K562 (cell line): ENCODE results near the gene RGMB. TPM values are rescaled to one million over a fixed set of nuclear protein-coding genes. Genes with fewer than 3 reads are reported as not detected.

Source experiments
- ATAC-seq: fragments of 200-7000 bp; cut with Tn5 transposase; 3 replicates; pipeline ENCODE4 v1.9.1; 2020; ENCODE audit warnings: moderate library complexity
- BruUV-seq: library from RNA; stranded (reverse); fragments of 400-500 nt; replicated peaks from 2 replicates; lab custom pipeline; 2021; lab: Mats Ljungman, UMichigan
- CTCF ChIA-PET: fragments of 300-600 bp; formaldehyde crosslinking; extraction: SDS; loops from one replicate; lab custom pipeline; 2021; ENCODE audit warnings: low intra/inter-chr PET ratio; lab: Yijun Ruan, JAX
- POLR2A ChIA-PET: fragments of 300-600, 350-650 bp; sonication (Branson Sonifier 250); formaldehyde crosslinking; extraction: SDS; loops from one replicate; lab custom pipeline; 2021; ENCODE audit warnings: antibody characterized with exemption, inconsistent platforms; lab: Yijun Ruan, JAX
- DNase-seq, 4 experiments: peaks; one replicate each; pipeline versions ENCODE4 v3.0.0 to v3.0.0-alpha.2; 2011 to 2018; ENCODE audit warnings: low spot score in 3 of 4, mixed read lengths in 3 of 4; ENCODE audit errors: extremely low read depth in 1 of 4
- FAIRE-seq: peaks from 2 replicates; lab custom pipeline; 2011; peaks lifted over from hg19 to GRCh38; lab: Jason Lieb, UNC
- H2AFZ ChIP-seq: 2 replicates; pipeline ENCODE4 v1.6.0; 2011; ENCODE audit warnings: low read depth, low read length, control low read depth, inconsistent platforms
- H3K27ac ChIP-seq: fragments of 200-600 bp; 3 replicates; pipeline ENCODE4 v1.8.0; 2011; ENCODE audit warnings: low read depth, mild to moderate bottlenecking, control low read depth, inconsistent platforms, low read length, moderate library complexity, mixed read lengths; ENCODE audit errors: extremely low read depth
- H3K27me3 ChIP-seq, 2 experiments: fragments of 300-600 bp in 1 of 2; 2 replicates in 1 of 2; 3 replicates in 1 of 2; pipeline versions ENCODE4 v1.6.0 to v1.8.0; 2011; ENCODE audit warnings: inconsistent platforms in 2 of 2, low read length in 2 of 2, mild to moderate bottlenecking in 1 of 2, mixed read lengths in 1 of 2, moderate library complexity in 1 of 2; ENCODE audit not compliant: control insufficient read depth in 2 of 2, insufficient read depth in 2 of 2
- H3K36me3 ChIP-seq: fragments of 300-600 bp; 3 replicates; pipeline ENCODE4 v1.8.0; 2011; ENCODE audit warnings: mild to moderate bottlenecking, low read length, inconsistent platforms; ENCODE audit not compliant: control insufficient read depth, insufficient read depth
- H3K4me1 ChIP-seq, 2 experiments: fragments of 200-600 bp in 1 of 2; replicated peaks in 1 of 2; 2 replicates in 1 of 2; 3 replicates in 1 of 2; pipeline versions ENCODE4 v1.5.1 to v1.8.0; 2011; ENCODE audit warnings: inconsistent platforms in 2 of 2, low read length in 2 of 2, mild to moderate bottlenecking in 1 of 2, mixed read lengths in 1 of 2, moderate library complexity in 1 of 2; ENCODE audit not compliant: control insufficient read depth in 2 of 2, insufficient read depth in 2 of 2
- H3K4me2 ChIP-seq: 2 replicates; pipeline ENCODE4 v1.6.1; 2011; ENCODE audit warnings: low read length, control low read depth, inconsistent platforms, mixed read lengths; ENCODE audit not compliant: insufficient read depth
- H3K4me3 ChIP-seq: fragments of 200-600 bp; sonication (generic), shearing (Covaris generic); 2 replicates; pipeline ENCODE4 v1.5.1; 2016; ENCODE audit warnings: control low read depth, inconsistent platforms
- H3K79me2 ChIP-seq: fragments of 200-600 bp; 3 replicates; pipeline ENCODE4 v1.8.0; 2011; ENCODE audit warnings: low read length, inconsistent platforms; ENCODE audit not compliant: control insufficient read depth, insufficient read depth
- H3K9ac ChIP-seq, 2 experiments: 2 replicates each; pipeline versions ENCODE4 v1.6.0 to v1.6.1; 2011; ENCODE audit warnings: low read depth in 2 of 2, low read length in 2 of 2, control low read depth in 1 of 2, inconsistent platforms in 1 of 2, mild to moderate bottlenecking in 1 of 2, mixed read lengths in 1 of 2; ENCODE audit not compliant: insufficient read depth in 1 of 2
- H3K9me1 ChIP-seq: one replicate; pipeline ENCODE4 v1.6.0; 2011; ENCODE audit warnings: inconsistent platforms, mild to moderate bottlenecking, low read length, moderate library complexity; ENCODE audit not compliant: control insufficient read depth, insufficient read depth
- H3K9me3 ChIP-seq: replicated peaks from 2 replicates; pipeline ENCODE4 v1.5.1; 2011; ENCODE audit warnings: low read depth, low read length, inconsistent platforms; ENCODE audit not compliant: control insufficient read depth, insufficient read depth
- H4K20me1 ChIP-seq: replicated peaks from 2 replicates; pipeline ENCODE4 v1.6.1; 2011; ENCODE audit warnings: low read length, inconsistent platforms, mixed read lengths; ENCODE audit not compliant: control insufficient read depth, insufficient read depth
- DIDO1 ChIP-seq: fragments of 450-650 bp; IDR thresholded peaks from 2 replicates; pipeline ENCODE4 v1.6.1; 2016; ENCODE audit warnings: low read depth, missing biosample characterization, missing genetic modification characterization
- SREBF1 ChIP-seq: fragments of 150-350 bp; IDR thresholded peaks from 2 replicates; pipeline ENCODE4 v1.6.1; 2014; ENCODE audit warnings: antibody characterized with exemption, low read depth, low read length, borderline replicate concordance
- ZBTB7A ChIP-seq: IDR thresholded peaks from 2 replicates; pipeline ENCODE4 v1.6.1; 2011; ENCODE audit warnings: low read depth, mild to moderate bottlenecking, low read length, moderate library complexity, borderline replicate concordance; ENCODE audit not compliant: control insufficient read depth
- ZNF644 ChIP-seq: fragments of 200-800 bp; sonication (Bioruptor generic); IDR thresholded peaks from 2 replicates; pipeline ENCODE4 v1.6.1; 2016; ENCODE audit warnings: low read depth, missing genetic modification characterization, missing compliant biosample characterization
- WGBS: fragments of 100-300 bp; shearing (Covaris generic); methylation state at CpG from one replicate; pipeline ENCODE4 v1.1.6; 2016; ENCODE audit warnings: low coverage, mixed read lengths; ENCODE audit not compliant: insufficient coverage; ENCODE audit errors: missing lambda C conversion rate; 5-methylcytosine and 5-hydroxymethylcytosine counted together
- in situ Hi-C: fragments of 300-500 bp; cut with MboI; formaldehyde crosslinking; loops from 4 replicates; pipeline ENCODE4 v1.15.0; 2018; ENCODE audit warnings: inconsistent platforms, mixed read lengths
- intact Hi-C: fragments of 100-400 bp; cut with micrococcal nuclease; formaldehyde crosslinking; loops from 2 replicates; pipeline ENCODE4 v1.14.2; 2022
- polyA plus RNA-seq, 8 experiments: library from polyadenylated mRNA; depleted of rRNA in 4 of 8; stranded (reverse) in 5 of 8; unstranded in 3 of 8; fragments of >200 nt; fragmentation: Nextera tagmentation in 2 of 8; fragmentation: Illumina TruSeq in 1 of 8; extraction: Ambion mirVana in 2 of 8; extraction: Trizol in 1 of 8; gene quantifications; 2 replicates each; pipeline versions ENCODE4 v1.2.1 to v1.2.3, GENCODE V29; 2011 to 2014; ENCODE audit warnings: inconsistent platforms in 1 of 8, missing spikeins in 1 of 8
- total RNA-seq, 7 experiments: library from RNA; depleted of rRNA in 6 of 7; stranded (reverse); fragments of >200 nt in 6 of 7; fragmentation: Illumina TruSeq in 2 of 7; extraction: Trizol in 2 of 7; gene quantifications; 2 replicates each; pipeline versions ENCODE4 v1.2.1 to v1.2.3, GENCODE V29; 2011 to 2021; ENCODE audit warnings: low replicate concordance in 1 of 7
- TF ChIP-seq, protein P1 (sequence below): fragments of 250-450 bp; sonication (Bioruptor Pico); IDR thresholded peaks from 2 replicates; pipeline ENCODE4 v1.8.0; 2021; ENCODE audit warnings: borderline replicate concordance, mild to moderate bottlenecking, moderate library complexity; ENCODE audit not compliant: poor library complexity, severe bottlenecking
- TF ChIP-seq, protein P2 (sequence below), 2 experiments: fragments of 450-650 bp; IDR thresholded peaks; 2 replicates each; pipeline ENCODE4 v1.6.1; 2016; ENCODE audit warnings: mild to moderate bottlenecking in 2 of 2, borderline replicate concordance in 1 of 2, low read depth in 1 of 2, moderate library complexity in 1 of 2

RGMB gene
- total and polyA plus RNA-seq, 9 of the 15 experiments (the other 6 are each of a cell fraction or from before 2014, with no cell fraction given), result 0.03 to 0.38 TPM; not detected in 7

DNA sequence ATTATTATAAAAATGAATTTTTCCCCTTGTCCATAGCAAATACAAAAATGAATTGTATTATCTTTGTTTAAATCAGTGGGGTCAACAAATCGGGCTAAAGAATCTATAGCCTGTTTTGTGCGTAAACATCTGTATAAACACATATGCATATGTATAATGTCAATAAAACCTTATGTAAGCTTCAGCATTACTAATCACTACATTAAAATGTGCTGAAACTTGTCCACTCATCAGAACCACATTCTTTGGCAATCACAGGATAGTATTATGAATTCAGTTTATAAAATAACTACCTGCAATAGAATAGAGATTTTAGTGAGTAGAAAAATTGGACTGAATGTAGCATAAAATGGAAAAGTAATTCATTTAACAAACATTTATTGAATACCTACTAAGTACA, 30.6 kb downstream of the RGMB start:
- no peak overlapping the region for H2AFZ ChIP-seq
- no peaks in the 10 kb centered on the region for H3K9me3 ChIP-seq
- H3K4me1 ChIP-seq, result no peaks in the 10 kb centered on the region
- no peaks in the 10 kb centered on the region for H3K27me3 ChIP-seq
- no TSS peak for BruUV-seq
- no peak overlapping the region for H3K27ac ChIP-seq
- WGBS, result 0% methylated on average over 2 of the region's 2 CpGs
- H3K79me2 ChIP-seq, result no peaks in the 10 kb centered on the region
- ChIA-PET POLR2A (no interaction called here), CTCF (no interaction called here)
- intact Hi-C loops (no loop called here), in situ Hi-C loops (no loop called here)
- H3K4me3 ChIP-seq, result no peak overlapping the region
- no peaks in the 10 kb centered on the region for H4K20me1 ChIP-seq
- TF ChIP-seq ZNF644, result no peak
- TF ChIP-seq SREBF1, result no peak
- TF ChIP-seq, protein P1, sequence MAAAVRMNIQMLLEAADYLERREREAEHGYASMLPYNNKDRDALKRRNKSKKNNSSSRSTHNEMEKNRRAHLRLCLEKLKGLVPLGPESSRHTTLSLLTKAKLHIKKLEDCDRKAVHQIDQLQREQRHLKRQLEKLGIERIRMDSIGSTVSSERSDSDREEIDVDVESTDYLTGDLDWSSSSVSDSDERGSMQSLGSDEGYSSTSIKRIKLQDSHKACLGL, result no peak
- TF ChIP-seq, protein P2, sequence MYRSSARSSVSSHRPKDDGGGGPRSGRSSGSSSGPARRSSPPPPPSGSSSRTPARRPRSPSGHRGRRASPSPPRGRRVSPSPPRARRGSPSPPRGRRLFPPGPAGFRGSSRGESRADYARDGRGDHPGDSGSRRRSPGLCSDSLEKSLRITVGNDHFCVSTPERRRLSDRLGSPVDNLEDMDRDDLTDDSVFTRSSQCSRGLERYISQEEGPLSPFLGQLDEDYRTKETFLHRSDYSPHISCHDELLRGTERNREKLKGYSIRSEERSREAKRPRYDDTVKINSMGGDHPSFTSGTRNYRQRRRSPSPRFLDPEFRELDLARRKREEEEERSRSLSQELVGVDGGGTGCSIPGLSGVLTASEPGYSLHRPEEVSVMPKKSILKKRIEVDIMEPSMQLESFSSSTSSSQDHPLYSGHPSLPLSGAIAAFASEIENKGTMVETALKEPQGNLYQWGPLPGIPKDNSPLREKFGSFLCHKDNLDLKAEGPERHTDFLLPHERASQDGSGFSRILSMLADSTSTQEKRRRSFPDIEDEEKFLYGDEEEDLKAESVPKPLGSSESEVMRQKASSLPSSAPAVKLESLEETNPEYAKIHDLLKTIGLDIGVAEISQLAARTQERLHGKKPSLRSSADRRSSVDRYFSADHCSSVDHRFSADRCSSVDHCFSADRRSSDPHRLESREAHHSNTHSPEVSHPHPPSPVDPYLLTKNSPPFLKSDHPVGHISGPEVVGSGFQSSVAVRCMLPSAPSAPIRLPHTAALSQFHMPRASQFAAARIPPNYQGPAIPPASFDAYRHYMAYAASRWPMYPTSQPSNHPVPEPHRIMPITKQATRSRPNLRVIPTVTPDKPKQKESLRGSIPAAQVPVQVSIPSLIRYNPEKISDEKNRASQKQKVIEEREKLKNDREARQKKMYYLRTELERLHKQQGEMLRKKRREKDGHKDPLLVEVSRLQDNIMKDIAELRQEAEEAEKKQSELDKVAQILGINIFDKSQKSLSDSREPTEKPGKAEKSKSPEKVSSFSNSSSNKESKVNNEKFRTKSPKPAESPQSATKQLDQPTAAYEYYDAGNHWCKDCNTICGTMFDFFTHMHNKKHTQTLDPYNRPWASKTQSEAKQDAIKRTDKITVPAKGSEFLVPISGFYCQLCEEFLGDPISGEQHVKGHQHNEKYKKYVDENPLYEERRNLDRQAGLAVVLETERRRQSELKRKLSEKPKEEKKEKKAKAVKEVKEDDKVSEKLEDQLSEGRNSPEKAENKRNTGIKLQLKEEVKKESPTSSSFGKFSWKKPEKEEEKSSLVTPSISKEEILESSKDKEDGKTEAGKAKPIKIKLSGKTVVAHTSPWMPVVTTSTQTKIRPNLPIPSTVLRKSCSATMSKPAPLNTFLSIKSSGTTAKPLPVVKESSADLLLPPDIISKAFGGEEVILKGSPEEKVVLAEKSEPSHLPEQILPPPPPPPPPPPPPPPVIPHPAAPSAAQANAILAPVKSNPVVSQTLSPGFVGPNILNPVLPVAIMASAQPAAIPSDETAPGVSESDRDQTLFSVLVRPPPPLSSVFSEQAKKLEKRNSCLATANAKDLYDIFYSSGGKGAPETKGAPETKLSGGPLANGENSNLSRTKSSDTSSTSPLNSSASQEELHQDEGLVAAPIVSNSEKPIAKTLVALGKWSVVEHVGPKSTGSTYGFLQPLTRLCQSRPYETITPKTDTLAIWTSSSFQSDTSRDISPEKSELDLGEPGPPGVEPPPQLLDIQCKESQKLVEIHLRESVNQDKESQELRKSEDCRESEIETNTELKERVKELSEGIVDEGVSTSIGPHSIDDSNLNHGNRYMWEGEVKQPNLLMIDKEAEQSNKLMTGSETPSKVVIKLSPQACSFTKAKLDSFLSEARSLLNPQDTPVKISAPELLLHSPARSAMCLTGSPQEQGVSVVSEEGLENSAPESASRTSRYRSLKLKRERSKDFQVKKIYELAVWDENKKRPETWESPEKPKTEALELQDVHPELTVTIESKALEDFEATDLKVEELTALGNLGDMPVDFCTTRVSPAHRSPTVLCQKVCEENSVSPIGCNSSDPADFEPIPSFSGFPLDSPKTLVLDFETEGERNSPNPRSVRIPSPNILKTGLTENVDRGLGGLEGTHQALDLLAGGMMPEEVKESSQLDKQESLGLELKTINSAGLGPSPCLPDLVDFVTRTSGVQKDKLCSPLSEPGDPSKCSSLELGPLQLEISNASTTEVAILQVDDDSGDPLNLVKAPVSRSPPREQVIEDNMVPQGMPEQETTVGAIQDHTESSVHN (IDR thresholded peaks at IDR 0.05; ENCODE audit: borderline replicate concordance in 1 of 2, low read depth in 1 of 2), result no peak
- TF ChIP-seq ZBTB7A, result no peak
- TF ChIP-seq DIDO1, result no peak
- DNase-seq, result no peak
- no peak for FAIRE-seq
- H3K36me3 ChIP-seq, result no peaks in the 10 kb centered on the region
- no peak for ATAC-seq
- H3K4me2 ChIP-seq, result no peak overlapping the region
- H3K9ac ChIP-seq, result no peak overlapping the region
- H3K9me1 ChIP-seq, result no peaks in the 10 kb centered on the region
